ENCODE data around the gene TLR6. TPM values are rescaled to one million over a fixed set of nuclear protein-coding genes. Genes with fewer than 3 reads are reported as not detected.
A peak's percentile ranks its signal among the peaks of the same experiment; 100 is the strongest.

TLR6 gene
- total RNA-seq, 1 experiment from 2014 or later: 4.8 TPM

DNA sequence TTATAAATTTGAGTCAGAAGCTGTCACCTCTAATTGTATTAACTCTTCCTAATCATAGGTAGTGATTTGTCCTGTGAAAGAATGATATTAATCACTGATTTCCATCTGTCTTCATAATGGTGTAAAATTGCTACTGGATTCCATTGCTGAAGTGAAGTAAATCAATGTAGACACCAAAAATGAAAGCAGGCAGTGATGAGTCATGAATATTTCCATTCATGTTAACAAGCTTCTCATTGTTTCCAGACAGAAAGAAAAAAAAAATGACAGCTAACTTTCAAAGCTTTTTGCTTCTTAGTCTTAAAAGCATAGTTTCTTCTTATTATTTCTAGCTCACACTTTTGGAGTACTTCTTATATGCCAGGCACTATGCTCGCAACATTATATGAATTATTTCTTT is 32.5 kb upstream of the TLR6 start (continued):
- TF ChIP-seq TCF7L2 (IDR thresholded peaks at IDR 0.05; ENCODE audit: borderline replicate concordance, extremely low read depth, insufficient read depth, insufficient read length): peak; percentile 66
- no peak for TF ChIP-seq ELF1 (IDR thresholded peaks at IDR 0.05; ENCODE audit: borderline replicate concordance, low read depth)
- TF ChIP-seq POLR2A (IDR thresholded peaks at IDR 0.05; ENCODE audit: borderline replicate concordance, extremely low read depth, insufficient read depth, insufficient read length): no peak

DNA sequence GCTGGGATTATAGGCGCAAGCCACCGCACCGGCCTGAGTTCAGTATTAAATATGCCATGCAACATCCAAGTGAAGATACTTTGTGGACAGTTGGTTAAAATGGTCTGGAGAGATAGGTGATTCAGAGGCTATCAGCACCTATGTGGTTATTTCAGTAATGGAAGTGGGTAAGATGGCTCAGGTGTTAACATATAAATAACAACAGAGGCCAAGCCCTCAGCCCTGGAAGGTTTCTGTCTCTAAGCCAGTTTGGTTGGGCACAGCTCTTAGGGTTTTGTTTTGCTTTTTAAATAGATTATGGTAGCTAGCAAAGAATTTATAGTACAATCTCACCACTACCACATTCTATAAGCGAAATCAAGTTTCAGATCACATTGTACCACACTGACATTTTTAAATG is 27.6 kb upstream of the TLR6 start:
- DNase-seq (ENCODE audit: low read depth, low spot score) (no peak), ATAC-seq (no peak)
- Histone ChIP-seq H3K4me2 (ENCODE audit: low read length) (no peak overlapping the region), H2AFZ (ENCODE audit: low read depth, low read length, poor library complexity, severe bottlenecking) (no peak overlapping the region), H3K9me3 (ENCODE audit: control insufficient read depth in 1 of 2, insufficient read depth in 1 of 2, low read depth in 1 of 2, low read length in 2 of 2) (no peaks in the 10 kb centered on the region), H3K4me3 (replicated peaks in 1 of 2; ENCODE audit: low read depth in 1 of 2, low read length in 2 of 2) (no peak overlapping the region), H3K9me2 (ENCODE audit: insufficient read depth) (no peaks in the 10 kb centered on the region), H3K36me3 (ENCODE audit: control insufficient read depth in 1 of 2, insufficient read depth in 2 of 2, low read length in 2 of 2) (peaks cover under 1 to 3% of the 10 kb centered on the region in 2 experiments; a peak in 1 of 4 replicates), H3K27ac (ENCODE audit: low read depth, low read length) (no peak overlapping the region), H3K27me3 (ENCODE audit: insufficient read depth, low read length) (no peaks in the 10 kb centered on the region), H4K20me1 (ENCODE audit: insufficient read depth) (no peaks in the 10 kb centered on the region), H3K9ac (ENCODE audit: low read length) (no peak overlapping the region), H3K4me1 (ENCODE audit: control insufficient read depth in 1 of 2, insufficient read depth in 2 of 2, low read length in 2 of 2) (peaks cover 11% of the 10 kb centered on the region in 2 experiments), H3K79me2 (ENCODE audit: insufficient read depth, low read length) (no peaks in the 10 kb centered on the region)
- ChIA-PET RAD21 (ENCODE audit: low non-redundant PET in 1 of 2, low total read pairs in 2 of 2, uncharacterized antibody in 2 of 2, unreplicated experiment in 2 of 2) (no interaction called here), CTCF (interaction anchor here (0.7 kb wide), 1 partner anchor 23 kb away, joined by 4 read pairs; no protein-coding TSS in a partner anchor), POLR2A (no interaction called here)
- TF ChIP-seq, protein P1, sequence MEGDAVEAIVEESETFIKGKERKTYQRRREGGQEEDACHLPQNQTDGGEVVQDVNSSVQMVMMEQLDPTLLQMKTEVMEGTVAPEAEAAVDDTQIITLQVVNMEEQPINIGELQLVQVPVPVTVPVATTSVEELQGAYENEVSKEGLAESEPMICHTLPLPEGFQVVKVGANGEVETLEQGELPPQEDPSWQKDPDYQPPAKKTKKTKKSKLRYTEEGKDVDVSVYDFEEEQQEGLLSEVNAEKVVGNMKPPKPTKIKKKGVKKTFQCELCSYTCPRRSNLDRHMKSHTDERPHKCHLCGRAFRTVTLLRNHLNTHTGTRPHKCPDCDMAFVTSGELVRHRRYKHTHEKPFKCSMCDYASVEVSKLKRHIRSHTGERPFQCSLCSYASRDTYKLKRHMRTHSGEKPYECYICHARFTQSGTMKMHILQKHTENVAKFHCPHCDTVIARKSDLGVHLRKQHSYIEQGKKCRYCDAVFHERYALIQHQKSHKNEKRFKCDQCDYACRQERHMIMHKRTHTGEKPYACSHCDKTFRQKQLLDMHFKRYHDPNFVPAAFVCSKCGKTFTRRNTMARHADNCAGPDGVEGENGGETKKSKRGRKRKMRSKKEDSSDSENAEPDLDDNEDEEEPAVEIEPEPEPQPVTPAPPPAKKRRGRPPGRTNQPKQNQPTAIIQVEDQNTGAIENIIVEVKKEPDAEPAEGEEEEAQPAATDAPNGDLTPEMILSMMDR (IDR thresholded peaks at IDR 0.05 in 2 of 3, conservative IDR thresholded peaks at IDR 0.05 in 1 of 3; ENCODE audit: borderline replicate concordance in 1 of 3, insufficient read depth in 1 of 3, low read depth in 2 of 3, low read length in 2 of 3): no peak
- TF ChIP-seq, protein P2, sequence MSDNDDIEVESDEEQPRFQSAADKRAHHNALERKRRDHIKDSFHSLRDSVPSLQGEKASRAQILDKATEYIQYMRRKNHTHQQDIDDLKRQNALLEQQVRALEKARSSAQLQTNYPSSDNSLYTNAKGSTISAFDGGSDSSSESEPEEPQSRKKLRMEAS (IDR thresholded peaks at IDR 0.05): no peak
- no peak for TF ChIP-seq EZH2phosphoT487 (IDR thresholded peaks at IDR 0.05; ENCODE audit: borderline replicate concordance)
- TF ChIP-seq SIN3A (IDR thresholded peaks at IDR 0.05; ENCODE audit: low read depth): no peak
- no peak for TF ChIP-seq SRF (IDR thresholded peaks at IDR 0.05; ENCODE audit: low read depth)
- no peak for TF ChIP-seq CEBPB (IDR thresholded peaks at IDR 0.05; ENCODE audit: low read depth)
- TF ChIP-seq, protein P3, sequence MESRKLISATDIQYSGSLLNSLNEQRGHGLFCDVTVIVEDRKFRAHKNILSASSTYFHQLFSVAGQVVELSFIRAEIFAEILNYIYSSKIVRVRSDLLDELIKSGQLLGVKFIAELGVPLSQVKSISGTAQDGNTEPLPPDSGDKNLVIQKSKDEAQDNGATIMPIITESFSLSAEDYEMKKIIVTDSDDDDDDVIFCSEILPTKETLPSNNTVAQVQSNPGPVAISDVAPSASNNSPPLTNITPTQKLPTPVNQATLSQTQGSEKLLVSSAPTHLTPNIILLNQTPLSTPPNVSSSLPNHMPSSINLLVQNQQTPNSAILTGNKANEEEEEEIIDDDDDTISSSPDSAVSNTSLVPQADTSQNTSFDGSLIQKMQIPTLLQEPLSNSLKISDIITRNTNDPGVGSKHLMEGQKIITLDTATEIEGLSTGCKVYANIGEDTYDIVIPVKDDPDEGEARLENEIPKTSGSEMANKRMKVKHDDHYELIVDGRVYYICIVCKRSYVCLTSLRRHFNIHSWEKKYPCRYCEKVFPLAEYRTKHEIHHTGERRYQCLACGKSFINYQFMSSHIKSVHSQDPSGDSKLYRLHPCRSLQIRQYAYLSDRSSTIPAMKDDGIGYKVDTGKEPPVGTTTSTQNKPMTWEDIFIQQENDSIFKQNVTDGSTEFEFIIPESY (IDR thresholded peaks at IDR 0.05; ENCODE audit: extremely low read depth, insufficient replicate concordance, low read length): no peak
- TF ChIP-seq JUND (IDR thresholded peaks at IDR 0.05): no peak
- TF ChIP-seq RAD21 (IDR thresholded peaks at IDR 0.05; ENCODE audit: low read depth): no peak
- TF ChIP-seq POLR2AphosphoS5 (IDR thresholded peaks at IDR 0.05; ENCODE audit: low read depth, low read length): no peak
- TF ChIP-seq ZNF274 (IDR thresholded peaks at IDR 0.05; ENCODE audit: low read depth, low read length): no peak
- no peak for TF ChIP-seq EGR1 (IDR thresholded peaks at IDR 0.05; ENCODE audit: low read depth)
- TF ChIP-seq FOSL1 (IDR thresholded peaks at IDR 0.05; ENCODE audit: low read depth): no peak
- TF ChIP-seq SP1 (IDR thresholded peaks at IDR 0.05; ENCODE audit: low read depth): no peak
- TF ChIP-seq CBX3 (IDR thresholded peaks at IDR 0.05; ENCODE audit: low read depth): no peak
- no peak for TF ChIP-seq EZH2 (IDR thresholded peaks at IDR 0.05)
- TF ChIP-seq, protein P4, sequence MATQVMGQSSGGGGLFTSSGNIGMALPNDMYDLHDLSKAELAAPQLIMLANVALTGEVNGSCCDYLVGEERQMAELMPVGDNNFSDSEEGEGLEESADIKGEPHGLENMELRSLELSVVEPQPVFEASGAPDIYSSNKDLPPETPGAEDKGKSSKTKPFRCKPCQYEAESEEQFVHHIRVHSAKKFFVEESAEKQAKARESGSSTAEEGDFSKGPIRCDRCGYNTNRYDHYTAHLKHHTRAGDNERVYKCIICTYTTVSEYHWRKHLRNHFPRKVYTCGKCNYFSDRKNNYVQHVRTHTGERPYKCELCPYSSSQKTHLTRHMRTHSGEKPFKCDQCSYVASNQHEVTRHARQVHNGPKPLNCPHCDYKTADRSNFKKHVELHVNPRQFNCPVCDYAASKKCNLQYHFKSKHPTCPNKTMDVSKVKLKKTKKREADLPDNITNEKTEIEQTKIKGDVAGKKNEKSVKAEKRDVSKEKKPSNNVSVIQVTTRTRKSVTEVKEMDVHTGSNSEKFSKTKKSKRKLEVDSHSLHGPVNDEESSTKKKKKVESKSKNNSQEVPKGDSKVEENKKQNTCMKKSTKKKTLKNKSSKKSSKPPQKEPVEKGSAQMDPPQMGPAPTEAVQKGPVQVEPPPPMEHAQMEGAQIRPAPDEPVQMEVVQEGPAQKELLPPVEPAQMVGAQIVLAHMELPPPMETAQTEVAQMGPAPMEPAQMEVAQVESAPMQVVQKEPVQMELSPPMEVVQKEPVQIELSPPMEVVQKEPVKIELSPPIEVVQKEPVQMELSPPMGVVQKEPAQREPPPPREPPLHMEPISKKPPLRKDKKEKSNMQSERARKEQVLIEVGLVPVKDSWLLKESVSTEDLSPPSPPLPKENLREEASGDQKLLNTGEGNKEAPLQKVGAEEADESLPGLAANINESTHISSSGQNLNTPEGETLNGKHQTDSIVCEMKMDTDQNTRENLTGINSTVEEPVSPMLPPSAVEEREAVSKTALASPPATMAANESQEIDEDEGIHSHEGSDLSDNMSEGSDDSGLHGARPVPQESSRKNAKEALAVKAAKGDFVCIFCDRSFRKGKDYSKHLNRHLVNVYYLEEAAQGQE (IDR thresholded peaks at IDR 0.05; ENCODE audit: low read depth): no peak
- no peak for TF ChIP-seq ZFX (IDR thresholded peaks at IDR 0.05)
- no peak for TF ChIP-seq ELF1 (IDR thresholded peaks at IDR 0.05; ENCODE audit: borderline replicate concordance, low read depth)
- intact Hi-C loops (cut with micrococcal nuclease): no loop called here
- no TSS peak for BruUV-seq (replicated peaks)
